Nephron (organoid): ENCODE results near the gene KIRREL3.

ENCODE experiments used
- H3K27ac Mint-ChIP-seq, 3 experiments: 2 replicates each; pipeline ENCODE4 v1.8.0; 2020; ENCODE audit warnings: mixed read lengths in 3 of 3, mild to moderate bottlenecking in 2 of 3, moderate library complexity in 1 of 3
- H3K27me3 Mint-ChIP-seq: 2 replicates; pipeline ENCODE4 v1.8.0; 2021; ENCODE audit warnings: low read depth, mild to moderate bottlenecking, moderate library complexity, mixed read lengths
- H3K36me3 Mint-ChIP-seq: 2 replicates; pipeline ENCODE4 v1.8.0; 2020; ENCODE audit warnings: low read depth, mixed read lengths
- H3K4me1 Mint-ChIP-seq: 2 replicates; pipeline ENCODE4 v1.8.0; 2020; ENCODE audit warnings: mixed read lengths
- H3K4me3 Mint-ChIP-seq, 3 experiments: 2 replicates each; pipeline ENCODE4 v1.8.0; 2020; ENCODE audit warnings: mild to moderate bottlenecking in 3 of 3, mixed read lengths in 3 of 3, moderate library complexity in 2 of 3
- H3K9me3 Mint-ChIP-seq: 2 replicates; pipeline ENCODE4 v1.8.0; 2020; ENCODE audit warnings: mixed read lengths
- TF ChIP-seq, protein P1 (sequence below), 3 experiments: fragments of 200-600 bp; sonication (generic); IDR thresholded peaks; one replicate each; pipeline ENCODE4 v1.5.0; 2021; ENCODE audit warnings: antibody characterized with exemption in 3 of 3; ENCODE audit not compliant: unreplicated experiment in 3 of 3

Gene KIRREL3

DNA sequence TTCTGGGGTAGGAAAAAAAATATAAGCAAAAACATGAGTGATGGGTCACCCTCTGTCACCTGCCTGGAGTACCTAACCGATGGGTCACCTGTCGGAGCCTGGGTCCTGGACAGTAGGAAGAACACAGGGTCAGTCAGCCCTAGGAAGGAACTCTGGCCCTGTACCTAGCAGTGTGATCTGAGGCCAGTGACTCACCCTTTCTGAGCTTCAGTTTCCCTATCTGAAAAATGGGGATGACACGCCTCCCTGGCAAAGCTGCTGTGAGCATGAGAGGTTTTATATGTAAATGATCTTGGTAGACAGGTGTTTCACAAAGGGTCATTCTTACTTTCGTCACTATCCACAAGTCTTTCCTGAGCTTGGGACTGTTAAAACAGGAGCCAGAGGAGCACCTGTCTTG, 463.1 kb downstream of the KIRREL3 start:
- no peak overlapping the region for H3K27ac Mint-ChIP-seq
- peaks cover 30% of the 10 kb centered on the region for H3K27me3 Mint-ChIP-seq
- H3K4me1 Mint-ChIP-seq: peaks cover 15% of the 10 kb centered on the region
- H3K4me3 Mint-ChIP-seq: no peak overlapping the region
- no peaks in the 10 kb centered on the region for H3K36me3 Mint-ChIP-seq
- H3K9me3 Mint-ChIP-seq: no peaks in the 10 kb centered on the region
- TF ChIP-seq, protein P1, sequence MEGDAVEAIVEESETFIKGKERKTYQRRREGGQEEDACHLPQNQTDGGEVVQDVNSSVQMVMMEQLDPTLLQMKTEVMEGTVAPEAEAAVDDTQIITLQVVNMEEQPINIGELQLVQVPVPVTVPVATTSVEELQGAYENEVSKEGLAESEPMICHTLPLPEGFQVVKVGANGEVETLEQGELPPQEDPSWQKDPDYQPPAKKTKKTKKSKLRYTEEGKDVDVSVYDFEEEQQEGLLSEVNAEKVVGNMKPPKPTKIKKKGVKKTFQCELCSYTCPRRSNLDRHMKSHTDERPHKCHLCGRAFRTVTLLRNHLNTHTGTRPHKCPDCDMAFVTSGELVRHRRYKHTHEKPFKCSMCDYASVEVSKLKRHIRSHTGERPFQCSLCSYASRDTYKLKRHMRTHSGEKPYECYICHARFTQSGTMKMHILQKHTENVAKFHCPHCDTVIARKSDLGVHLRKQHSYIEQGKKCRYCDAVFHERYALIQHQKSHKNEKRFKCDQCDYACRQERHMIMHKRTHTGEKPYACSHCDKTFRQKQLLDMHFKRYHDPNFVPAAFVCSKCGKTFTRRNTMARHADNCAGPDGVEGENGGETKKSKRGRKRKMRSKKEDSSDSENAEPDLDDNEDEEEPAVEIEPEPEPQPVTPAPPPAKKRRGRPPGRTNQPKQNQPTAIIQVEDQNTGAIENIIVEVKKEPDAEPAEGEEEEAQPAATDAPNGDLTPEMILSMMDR (IDR thresholded peaks at IDR 0.05; ENCODE audit: unreplicated experiment in 3 of 3): no peak

DNA sequence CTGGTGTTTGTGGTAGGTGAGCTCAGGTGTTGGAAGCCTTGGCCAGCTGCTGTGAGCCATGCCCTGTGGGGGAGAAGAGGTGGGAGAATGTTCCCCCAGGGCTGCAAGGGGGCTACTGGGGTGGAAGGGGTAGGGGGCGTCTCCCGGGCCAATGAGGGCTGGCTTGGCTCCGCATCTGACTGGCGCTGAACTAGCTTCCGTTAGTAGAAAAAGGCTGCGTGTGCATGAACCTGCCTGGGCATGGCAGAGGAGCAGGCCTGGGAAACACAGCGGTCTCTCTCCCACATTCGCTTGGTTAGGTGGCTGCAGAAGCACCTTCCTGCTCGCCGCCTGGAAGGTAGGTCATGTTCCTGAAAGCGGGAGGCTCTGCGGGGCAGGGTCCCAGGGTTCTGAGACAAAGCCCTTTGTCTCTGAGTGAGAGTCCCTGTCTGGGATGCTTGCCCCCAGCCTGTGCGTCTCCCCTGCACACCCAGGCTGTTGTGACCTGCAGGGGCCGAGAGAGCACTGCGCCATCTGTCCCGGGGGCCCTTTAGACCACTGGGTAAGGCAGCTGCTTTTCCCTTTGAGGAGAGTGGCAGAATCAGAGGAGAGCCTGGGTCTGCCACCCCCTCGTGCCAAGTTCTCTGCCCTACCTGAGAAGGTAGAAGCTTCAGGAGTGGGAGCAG, 466.3 kb downstream of the KIRREL3 start:
- Mint-ChIP-seq H3K36me3 (no peaks in the 10 kb centered on the region), H3K27ac (no peak overlapping the region), H3K4me3 (no peak overlapping the region), H3K9me3 (no peaks in the 10 kb centered on the region), H3K4me1 (peaks cover 11% of the 10 kb centered on the region), H3K27me3 (peaks cover 34% of the 10 kb centered on the region)
- TF ChIP-seq, protein P1 (IDR thresholded peaks at IDR 0.05; ENCODE audit: unreplicated experiment in 3 of 3): no peak

DNA sequence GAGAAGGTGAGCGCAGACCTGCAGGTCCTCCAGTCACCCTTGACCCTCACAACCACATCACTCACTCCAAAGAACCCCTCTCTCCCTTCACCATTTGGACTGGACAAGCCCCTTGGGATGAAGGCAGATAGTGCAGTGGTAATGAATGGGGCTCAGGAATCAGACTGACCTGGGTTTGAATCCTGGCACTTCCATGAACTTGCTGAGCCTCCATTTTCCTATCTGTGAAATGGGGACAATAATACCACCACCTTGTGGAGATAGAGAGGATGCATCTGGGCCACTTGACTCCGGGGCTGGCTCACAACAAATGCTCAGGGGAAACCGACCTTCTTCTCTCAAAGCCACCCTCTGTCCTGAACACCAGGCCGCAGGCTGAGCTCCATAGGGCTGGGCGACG, 467.0 kb downstream of the KIRREL3 start:
- TF ChIP-seq, protein P1 (IDR thresholded peaks at IDR 0.05; ENCODE audit: unreplicated experiment in 3 of 3): no peak
- H3K27me3 Mint-ChIP-seq: peaks cover 36% of the 10 kb centered on the region
- peaks cover 11% of the 10 kb centered on the region for H3K4me1 Mint-ChIP-seq
- H3K4me3 Mint-ChIP-seq: no peak overlapping the region
- H3K9me3 Mint-ChIP-seq: no peaks in the 10 kb centered on the region
- no peaks in the 10 kb centered on the region for H3K36me3 Mint-ChIP-seq
- no peak overlapping the region for H3K27ac Mint-ChIP-seq

DNA sequence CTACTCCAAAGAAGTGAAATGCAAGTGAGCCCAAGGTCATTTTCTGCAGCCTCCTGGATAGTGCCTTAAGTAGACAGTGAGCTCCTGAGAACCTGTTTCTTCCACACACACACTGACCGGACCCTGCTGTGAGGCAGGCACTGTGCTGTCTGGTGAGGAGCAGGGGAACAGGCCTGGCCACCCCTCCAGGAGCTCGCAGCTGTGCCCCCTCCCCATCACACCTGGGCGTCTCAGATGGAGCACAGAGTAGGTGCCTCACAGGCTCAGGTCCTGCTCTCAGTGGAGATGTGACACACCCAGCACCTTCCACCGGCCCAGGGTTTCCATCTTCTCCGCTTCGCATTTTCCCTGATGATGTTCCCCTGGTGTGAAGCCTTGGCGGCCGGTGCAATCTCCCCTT, 470.2 kb downstream of the KIRREL3 start:
- H3K9me3 Mint-ChIP-seq: no peaks in the 10 kb centered on the region
- no peaks in the 10 kb centered on the region for H3K36me3 Mint-ChIP-seq
- peaks cover 7% of the 10 kb centered on the region for H3K4me1 Mint-ChIP-seq
- no peak overlapping the region for H3K4me3 Mint-ChIP-seq
- peaks cover 36% of the 10 kb centered on the region for H3K27me3 Mint-ChIP-seq
- TF ChIP-seq, protein P1 (IDR thresholded peaks at IDR 0.05; ENCODE audit: unreplicated experiment in 3 of 3): no peak
- no peak overlapping the region for H3K27ac Mint-ChIP-seq

DNA sequence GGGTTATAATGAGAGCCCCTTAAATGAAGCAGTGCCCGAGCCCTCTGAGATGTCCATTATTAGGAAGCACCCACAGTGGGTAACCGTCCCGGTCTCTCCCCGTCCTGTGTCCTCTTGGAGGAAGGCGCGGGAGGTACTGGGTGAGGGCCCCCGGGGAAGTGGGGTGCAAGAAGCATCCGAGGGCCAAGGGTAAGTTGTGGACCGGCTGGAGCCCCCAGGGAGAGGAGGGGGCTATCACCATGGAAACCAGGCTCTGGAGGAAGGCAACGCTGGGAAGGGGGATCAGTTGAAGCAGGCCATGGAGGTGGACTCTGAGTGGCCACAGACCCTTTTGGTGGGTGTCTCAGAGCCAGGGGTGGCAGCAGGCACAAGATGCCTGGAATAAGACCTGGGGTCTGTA, 471.5 kb downstream of the KIRREL3 start:
- Mint-ChIP-seq H3K27ac (no peak overlapping the region), H3K9me3 (no peaks in the 10 kb centered on the region), H3K27me3 (peaks cover 32% of the 10 kb centered on the region), H3K4me3 (no peak overlapping the region), H3K4me1 (peaks cover 17% of the 10 kb centered on the region), H3K36me3 (no peaks in the 10 kb centered on the region)
- TF ChIP-seq, protein P1 (IDR thresholded peaks at IDR 0.05; ENCODE audit: unreplicated experiment in 3 of 3): no peak

DNA sequence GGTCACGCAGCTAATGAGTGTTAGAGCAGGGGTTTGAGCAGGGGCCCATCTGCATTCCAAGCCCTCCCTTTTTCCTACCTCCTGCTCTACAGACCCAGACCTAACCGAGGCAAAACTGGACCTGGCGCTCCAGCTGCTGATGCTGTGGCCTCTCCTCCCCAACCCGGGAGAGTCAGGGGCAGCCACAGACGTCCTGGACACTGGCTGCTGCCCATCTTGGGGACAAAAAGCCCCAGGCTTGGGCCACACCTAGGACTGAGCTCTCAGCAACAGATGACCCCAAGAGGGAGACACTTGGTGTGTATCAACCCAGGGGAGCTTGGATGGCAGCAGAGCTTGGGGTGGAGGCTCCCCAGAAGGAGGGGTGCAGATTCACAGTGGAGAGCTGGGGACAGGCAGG, 472.5 kb downstream of the KIRREL3 start:
- Mint-ChIP-seq H3K27me3 (peaks cover 31% of the 10 kb centered on the region), H3K27ac (no peak overlapping the region), H3K9me3 (no peaks in the 10 kb centered on the region), H3K4me1 (peaks cover 24% of the 10 kb centered on the region), H3K4me3 (no peak overlapping the region), H3K36me3 (no peaks in the 10 kb centered on the region)
- TF ChIP-seq, protein P1 (IDR thresholded peaks at IDR 0.05; ENCODE audit: unreplicated experiment in 3 of 3): no peak
